Fibroblast of mammary gland (primary cell): ENCODE measurements around the gene ADGRG1.

ENCODE experiments used
- DNase-seq: peaks from one replicate; pipeline ENCODE4 v3.0.0-alpha.2; 2010; ENCODE audit warnings: low read depth
- H3K4me3 ChIP-seq: 2 replicates; pipeline ENCODE4 v1.5.1; 2011; ENCODE audit warnings: low read depth, mild to moderate bottlenecking, low read length, moderate library complexity; ENCODE audit not compliant: control insufficient read depth
- TF ChIP-seq, protein P1 (sequence below): conservative IDR thresholded peaks from 2 replicates; pipeline ENCODE4 v1.5.1; 2011; ENCODE audit warnings: low read depth, low read length, inconsistent platforms; ENCODE audit not compliant: control insufficient read depth, insufficient read depth

The ADGRG1 gene

DNA sequence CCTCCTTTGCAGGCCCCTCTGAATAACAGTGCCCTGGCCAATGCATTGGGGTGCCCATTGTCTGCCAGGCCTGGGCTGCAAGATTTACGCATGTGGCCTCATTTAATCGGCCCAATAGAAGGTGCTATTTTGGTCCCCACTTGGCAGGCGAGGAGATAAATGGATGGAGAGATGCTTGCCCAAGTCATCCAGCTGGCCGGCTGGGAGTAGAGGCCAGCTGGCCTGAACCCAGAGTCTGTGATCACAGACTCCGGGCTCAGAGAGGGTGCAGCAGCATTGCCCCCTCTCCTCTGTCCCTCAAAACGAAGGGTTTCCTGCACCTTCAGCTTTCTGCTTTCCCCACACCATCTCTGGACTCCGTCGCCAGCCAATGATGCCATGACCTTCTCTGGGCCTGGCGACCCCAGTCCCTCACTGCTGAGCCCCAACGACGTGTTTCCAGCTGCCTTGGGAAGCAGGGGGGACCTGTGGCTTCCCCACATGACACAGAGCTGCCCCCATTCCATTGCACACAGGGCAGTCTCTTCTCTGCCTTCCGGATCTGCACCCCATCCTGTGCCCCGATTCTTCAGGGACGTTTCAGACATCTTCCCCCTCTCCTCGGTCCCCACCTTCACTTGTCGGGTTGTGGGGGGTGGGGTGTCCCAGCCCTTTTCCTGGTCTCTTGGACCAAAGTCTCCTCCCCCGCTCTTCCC lies 3.5 kb upstream of the ADGRG1 start:
- TF ChIP-seq, protein P1, sequence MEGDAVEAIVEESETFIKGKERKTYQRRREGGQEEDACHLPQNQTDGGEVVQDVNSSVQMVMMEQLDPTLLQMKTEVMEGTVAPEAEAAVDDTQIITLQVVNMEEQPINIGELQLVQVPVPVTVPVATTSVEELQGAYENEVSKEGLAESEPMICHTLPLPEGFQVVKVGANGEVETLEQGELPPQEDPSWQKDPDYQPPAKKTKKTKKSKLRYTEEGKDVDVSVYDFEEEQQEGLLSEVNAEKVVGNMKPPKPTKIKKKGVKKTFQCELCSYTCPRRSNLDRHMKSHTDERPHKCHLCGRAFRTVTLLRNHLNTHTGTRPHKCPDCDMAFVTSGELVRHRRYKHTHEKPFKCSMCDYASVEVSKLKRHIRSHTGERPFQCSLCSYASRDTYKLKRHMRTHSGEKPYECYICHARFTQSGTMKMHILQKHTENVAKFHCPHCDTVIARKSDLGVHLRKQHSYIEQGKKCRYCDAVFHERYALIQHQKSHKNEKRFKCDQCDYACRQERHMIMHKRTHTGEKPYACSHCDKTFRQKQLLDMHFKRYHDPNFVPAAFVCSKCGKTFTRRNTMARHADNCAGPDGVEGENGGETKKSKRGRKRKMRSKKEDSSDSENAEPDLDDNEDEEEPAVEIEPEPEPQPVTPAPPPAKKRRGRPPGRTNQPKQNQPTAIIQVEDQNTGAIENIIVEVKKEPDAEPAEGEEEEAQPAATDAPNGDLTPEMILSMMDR, result no peak
- no peak overlapping the region for H3K4me3 ChIP-seq
- DNase-seq, result no peak

DNA sequence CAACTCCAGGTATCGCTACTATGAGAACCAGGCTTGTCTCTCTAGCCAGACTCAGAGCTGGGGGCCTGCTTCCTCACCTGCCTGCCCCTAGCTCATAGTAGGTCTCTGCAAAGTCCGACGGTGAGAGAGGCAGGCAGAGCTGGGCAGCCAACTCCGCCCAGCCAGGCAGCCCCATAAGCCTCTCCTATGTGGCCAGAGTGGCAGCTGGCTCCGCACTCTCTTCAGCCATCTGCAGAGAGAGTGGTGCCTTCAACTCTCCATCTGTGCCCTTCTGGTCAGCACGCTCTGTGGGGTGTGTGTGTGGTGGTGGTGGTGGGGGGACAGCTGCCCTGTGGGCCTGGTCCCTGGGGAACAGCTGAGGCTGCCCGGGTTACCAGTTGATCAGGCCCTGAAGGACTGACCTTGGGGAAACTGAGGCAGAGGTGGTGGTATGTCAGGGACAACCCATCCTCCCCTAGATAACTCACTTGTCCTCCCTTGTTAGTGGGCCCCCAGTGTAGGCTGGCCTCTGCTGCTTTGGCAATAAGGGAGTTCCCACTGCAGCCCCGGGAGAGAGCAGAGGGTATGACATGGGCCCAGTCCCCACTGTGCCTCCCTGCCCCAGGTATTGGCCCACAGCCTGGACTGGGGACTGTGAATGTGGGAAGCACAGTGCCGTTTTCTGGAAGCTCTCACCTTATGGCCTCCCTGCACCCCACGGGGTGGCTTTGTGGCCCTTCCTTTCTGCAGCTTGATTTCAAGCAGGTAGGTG lies 1.8 kb upstream of the ADGRG1 start:
- no peak overlapping the region for H3K4me3 ChIP-seq
- no peak for DNase-seq
- TF ChIP-seq, protein P1, result no peak

DNA sequence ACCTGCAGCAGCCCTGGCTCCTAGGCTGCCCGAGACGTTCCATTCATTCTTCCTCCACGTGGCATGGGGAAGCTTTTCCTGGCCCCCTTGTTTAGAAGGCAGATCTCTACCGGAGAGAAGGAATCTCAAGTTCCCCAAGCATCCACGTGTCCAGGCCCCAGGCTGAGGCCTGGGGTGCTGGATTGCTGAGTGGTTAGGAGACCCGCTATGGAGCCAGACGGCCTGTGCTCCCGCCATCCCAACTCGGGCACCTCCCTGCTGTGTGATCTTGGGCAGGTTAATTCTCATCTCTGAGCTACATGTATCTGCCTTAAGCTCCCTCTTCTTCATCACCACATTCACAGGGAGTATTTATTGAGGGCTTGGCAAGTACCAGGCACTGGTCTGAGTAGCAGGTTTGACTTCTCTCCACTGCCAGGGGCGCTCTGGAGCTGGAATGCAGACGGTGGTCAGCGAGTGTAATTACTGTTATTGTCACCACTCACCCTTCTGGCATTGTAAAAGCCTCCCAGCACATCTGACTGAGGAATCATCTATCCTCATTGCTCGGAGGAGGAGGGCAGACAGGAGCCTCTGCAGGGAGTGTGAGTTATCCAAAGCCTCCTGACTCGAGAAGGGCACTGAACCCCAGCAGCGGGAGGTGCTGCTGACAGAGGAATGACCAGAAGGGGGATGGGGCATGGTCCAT lies 1.1 kb upstream of the ADGRG1 start:
- no peak overlapping the region for H3K4me3 ChIP-seq
- peak; percentile 75 for DNase-seq
- TF ChIP-seq, protein P1, result peak; percentile 24

DNA sequence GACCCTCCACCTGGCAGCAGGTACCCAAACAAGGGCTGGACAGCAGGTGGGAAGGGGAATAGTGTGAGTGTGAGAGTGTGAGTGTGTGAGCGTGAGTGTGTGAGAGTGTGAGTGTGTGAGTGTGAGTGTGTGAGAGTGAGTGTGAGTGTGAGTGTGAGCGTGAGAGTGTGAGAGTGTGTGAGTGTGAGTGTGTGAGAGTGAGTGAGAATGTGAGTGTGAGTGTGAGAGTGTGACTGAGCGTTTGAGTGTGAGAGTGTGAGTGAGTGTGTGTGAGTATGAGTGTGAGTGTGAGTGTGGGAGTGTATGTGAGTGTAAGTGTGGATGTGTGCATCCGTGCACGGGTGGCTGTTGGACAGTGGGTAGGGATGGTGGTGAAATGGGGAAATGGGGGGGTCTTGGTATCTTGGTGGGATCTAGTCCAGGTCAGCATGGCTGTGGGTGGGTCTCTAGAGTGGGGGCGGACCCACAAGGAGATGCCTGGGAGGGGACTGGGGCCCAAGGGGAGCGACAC lies 408 bp downstream of the ADGRG1 start:
- H3K4me3 ChIP-seq, result peak overlapping the region; percentile 9
- TF ChIP-seq, protein P1, result no peak
- no peak for DNase-seq

DNA sequence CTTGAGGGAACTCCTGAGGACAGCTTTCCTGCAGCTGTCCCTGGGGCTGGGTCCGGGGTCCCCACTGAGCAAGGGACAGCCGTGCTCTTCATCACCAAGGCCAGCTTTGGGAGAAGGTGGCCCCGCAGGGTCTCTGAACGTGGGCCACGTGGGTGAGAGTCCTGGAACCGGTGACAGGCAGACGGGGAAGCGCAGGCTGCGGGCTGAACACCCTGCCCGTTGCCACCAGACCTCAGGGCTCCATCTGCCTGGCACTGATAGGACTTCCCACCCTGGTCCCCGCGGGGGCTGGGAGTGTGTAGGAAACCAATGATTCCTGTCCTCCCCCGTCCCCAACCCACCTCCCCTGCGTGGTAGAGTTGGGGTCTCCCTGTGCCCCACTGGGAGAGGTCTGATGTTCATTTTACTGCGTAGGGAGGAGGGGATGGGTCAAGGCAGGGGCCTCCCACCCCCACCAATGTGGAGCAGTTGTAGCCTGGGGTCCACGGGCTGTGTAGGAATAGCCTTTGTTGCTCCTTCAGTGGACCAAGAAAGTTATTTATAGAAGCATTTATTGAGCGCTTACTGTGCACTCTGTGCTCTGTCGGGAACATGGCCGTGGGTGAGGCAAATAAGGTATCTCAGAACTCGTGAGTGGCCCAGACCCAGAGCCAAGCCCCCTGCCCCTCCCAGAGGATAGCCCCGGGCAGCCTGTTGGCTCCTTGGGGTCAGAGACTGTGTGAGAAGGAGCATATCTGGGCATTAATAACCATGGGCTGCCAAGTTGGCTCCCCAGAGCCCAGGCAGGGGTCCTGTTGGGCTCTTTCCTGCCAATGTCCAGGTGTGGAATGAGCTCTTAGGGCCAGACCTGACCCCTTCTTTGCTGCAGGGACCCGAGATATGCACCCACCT lies 1.3 kb downstream of the ADGRG1 start:
- no peak for DNase-seq
- TF ChIP-seq, protein P1, result no peak
- H3K4me3 ChIP-seq, result no peak overlapping the region

DNA sequence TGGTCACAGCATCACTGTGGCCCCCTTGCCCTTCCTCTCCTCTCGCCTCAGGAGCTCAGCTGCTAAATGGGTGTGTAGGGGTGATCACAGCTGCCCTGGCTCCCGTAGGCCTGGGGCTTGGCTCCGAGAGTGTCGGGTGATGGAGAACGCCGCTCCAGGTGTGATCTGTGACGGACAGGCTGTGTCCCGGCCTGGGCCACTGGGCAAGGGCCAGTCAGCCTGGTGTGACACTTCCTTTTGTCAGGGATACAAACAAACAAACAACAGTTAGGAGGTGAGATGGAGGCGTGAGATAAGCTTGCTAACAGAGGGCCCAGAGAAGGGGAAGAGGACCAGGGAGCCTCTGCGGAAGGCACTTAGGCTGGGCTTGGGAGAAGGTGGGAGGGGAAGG lies 2.0 kb downstream of the ADGRG1 start:
- H3K4me3 ChIP-seq, result no peak overlapping the region
- no peak for DNase-seq
- TF ChIP-seq, protein P1, result no peak
